IPS DF 4.7 (cell line): Measurements from ENCODE around the gene AGPAT3.

Experiments
- DNase-seq: peaks from one replicate; pipeline ENCODE4 v3.0.0-alpha.2; 2013; ENCODE audit warnings: low spot score; ENCODE audit errors: extremely low read depth

Gene AGPAT3

GRCh38 chr21:43954042-43954441 is 89.0 kb downstream of the AGPAT3 start:
- no peak for DNase-seq

DNA sequence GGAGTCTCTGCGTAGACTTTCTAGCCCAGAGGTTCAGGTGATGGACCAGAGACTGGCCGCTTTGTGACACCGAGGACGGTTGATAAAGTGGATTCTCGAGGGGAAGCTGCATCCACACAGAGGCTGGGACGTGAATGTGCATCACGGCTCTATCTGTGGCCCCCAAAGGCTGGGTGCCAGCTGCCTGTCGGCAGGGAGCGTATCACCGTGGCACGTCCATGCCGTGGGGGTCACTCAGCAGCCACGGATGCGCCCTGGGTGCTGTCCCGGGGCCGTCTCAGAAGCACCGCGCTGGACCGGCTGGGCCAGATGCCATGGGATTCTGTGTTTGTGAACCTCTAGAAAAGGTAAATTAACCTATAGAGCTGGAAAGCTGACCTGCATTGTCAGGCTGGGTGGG is 89.9 kb downstream of the AGPAT3 start:
- no peak for DNase-seq

DNA sequence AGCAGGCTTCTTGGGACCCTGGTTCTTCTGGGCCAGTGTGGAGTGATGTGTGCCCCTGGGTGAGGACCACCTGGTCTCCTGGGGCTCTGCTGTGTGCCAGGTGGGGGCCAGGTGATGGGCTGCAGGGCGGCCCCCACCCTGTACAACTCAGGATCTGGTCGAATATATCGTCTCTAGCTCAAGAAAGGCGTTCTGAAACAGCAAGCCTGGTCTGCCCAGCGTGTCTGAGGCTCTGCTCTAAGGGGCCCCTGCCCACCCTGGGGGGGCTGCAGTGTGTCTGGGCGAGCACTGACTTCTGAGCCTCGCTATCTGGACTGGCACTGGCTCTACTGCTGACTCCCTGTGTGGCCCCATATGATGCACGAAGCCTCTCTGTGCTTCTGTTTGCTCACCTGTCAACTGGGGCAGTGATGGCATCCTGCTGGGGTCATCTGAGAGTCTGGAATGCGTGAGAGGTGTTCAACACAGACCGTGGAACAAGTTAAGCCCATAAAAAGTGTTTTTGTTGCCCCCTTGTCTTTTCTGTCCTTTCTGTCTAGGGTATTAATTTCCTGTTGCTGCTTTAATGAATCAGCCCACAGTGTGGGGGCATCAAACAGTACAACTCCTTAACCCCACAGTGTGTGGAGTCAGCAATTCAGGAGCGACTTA is 91.1 kb downstream of the AGPAT3 start:
- no peak for DNase-seq

GRCh38 chr21:43956670-43957035 is 91.6 kb downstream of the AGPAT3 start:
- no peak for DNase-seq

DNA sequence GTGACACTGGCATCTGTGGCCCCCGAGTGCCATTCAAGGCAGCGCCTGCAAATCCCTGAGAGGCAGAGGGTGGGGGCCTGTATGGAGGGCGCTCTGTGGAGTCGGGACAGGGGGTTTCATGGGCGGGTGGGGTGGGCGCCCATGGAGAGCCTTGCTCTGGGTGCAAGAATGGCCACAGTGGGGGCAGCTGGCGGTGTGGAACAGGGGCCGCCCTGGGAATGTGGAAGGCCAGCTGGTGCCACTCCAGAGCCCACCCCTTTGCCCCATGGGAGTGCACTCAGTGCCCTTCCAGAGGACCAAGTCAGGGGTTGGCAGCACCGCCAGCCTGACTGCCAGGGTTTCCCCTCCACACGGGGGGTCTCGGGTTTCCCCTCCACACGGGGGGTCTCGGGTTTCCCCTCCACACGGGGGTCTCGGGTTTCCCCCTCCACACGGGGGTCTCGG is 92.1 kb downstream of the AGPAT3 start:
- no peak for DNase-seq

DNA sequence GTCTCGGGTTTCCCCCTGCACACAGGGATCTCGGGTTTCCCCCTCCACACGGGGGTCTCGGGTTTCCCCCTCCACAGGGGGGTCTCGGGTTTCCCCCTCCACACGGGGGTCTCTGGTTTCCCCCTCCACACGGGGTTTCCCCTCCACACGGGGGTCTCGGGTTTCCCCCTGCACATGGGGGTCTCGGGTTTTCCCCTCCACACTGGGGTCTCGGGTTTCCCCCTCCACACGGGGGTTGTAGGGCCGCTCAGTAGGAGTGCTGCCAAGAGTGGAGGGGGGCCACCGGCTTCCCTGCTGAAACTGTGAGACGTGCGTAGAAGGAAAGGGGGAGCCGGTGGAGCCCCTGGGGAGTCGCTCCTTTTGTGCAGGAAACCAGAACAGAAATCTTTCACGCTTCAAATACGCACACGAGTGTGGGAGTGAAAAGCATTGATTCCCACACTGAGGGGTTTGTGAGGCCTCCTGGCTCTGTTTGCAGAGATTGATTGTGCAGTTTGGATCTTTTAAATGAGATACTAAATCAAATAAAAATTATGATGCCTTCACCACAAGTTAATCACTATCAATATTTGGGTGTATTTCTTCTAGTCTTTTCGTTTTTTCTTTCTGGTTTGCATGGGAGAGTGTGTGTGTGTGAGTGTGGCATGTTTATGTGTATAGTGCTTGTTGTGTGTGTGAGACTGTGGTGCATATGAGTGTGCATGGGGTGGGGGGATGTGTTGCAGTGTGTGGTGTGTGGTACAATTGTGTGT is 92.8 kb downstream of the AGPAT3 start:
- DNase-seq = no peak

GRCh38 chr21:43958364-43959158 is 93.5 kb downstream of the AGPAT3 start:
- DNase-seq = no peak

DNA sequence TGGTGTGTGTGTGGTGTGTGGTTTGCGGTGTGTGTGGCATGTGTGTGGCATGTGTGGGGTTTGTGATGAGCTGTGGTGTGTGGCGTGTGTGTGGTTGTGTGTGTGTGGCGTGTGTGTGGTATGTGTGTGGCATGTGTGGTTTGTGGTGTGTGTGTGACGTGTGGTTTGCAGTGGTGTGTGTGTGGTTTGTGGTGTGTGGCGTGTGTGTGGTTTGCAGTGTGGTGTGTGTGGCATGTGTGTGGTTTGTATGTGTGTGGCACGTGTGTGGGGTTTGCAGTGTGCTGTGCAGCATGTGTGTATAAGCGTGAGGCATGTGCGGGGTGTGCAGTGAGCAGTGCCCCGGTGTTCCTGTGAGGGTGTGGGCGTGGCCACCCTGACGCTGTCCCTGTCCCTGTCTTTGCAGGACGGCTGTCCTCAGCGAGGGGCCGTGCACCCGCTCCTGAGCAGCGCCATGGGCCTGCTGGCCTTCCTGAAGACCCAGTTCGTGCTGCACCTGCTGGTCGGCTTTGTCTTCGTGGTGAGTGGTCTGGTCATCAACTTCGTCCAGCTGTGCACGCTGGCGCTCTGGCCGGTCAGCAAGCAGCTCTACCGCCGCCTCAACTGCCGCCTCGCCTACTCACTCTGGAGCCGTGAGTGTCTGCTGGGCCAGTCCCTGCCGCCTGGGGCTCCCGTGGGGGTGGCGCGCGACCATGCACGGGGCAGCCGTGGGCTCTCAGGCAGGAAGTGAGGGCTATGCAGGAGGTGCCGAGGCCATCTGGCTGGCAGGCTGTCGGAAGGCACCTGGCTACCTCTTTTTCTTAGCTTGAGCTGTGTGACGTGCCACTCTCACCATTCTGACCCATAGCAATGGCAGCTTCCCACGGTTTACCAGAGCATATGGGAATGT is 94.5 kb downstream of the AGPAT3 start:
- DNase-seq = no peak

- no peak for DNase-seq
Measured at GRCh38 chr21:43961382-43961909, 96.4 kb downstream of the AGPAT3 start.

- no peak for DNase-seq
Measured at GRCh38 chr21:43965911-43966585, 101.0 kb downstream of the AGPAT3 start.

DNA sequence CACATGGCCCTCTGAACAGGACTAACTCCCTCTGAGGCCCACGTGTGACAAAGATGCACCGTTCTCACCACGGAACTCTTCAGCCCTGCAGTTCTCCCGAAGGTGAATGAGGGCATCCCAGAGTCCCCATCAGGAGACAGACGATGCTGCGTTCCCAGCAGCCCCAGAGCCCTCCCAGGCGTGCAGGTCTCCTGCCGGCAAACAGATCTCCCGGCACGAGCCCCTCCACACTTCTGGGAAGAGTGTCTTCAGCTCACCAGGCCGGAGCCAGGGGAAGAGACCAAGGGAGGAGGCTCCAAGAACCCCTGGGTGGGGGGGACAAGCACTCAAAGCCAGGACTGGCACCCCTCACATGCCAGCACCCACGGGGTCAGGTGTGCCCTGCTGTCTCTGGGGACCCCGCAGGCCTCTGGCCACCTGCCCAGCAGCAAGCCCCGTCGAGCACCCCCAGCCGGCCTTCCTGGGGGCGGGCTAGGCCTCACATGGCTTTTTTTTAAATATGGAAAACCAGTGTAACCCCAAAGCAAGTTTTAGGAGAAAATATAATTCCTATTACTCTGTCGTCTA is 102.0 kb downstream of the AGPAT3 start:
- no peak for DNase-seq

DNA sequence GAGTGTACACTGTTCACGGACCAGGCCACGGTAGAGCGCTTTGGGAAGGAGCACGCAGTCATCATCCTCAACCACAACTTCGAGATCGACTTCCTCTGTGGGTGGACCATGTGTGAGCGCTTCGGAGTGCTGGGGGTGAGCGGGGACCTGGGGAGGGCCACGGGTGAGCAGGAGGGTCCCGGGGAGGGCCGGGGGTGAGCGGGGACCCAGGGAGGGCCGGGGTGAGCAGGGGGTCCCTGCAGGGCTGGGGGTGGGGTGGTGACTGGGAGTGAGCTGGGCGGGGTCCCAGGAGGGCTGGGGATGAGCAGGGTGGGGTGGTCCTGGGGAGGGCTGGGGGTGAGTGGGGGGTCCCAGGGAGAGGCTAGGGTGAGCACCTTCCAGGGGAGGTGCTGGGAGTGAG is 103.0 kb downstream of the AGPAT3 start:
- no peak for DNase-seq

GRCh38 chr21:43968410-43969114 is 103.5 kb downstream of the AGPAT3 start:
- DNase-seq = no peak

- no peak for DNase-seq
Measured at GRCh38 chr21:43969115-43969444, 104.1 kb downstream of the AGPAT3 start.

- no peak for DNase-seq
Measured at GRCh38 chr21:43970551-43970950, 105.5 kb downstream of the AGPAT3 start.

GRCh38 chr21:43971201-43971991 is 106.4 kb downstream of the AGPAT3 start:
- no peak for DNase-seq

DNA sequence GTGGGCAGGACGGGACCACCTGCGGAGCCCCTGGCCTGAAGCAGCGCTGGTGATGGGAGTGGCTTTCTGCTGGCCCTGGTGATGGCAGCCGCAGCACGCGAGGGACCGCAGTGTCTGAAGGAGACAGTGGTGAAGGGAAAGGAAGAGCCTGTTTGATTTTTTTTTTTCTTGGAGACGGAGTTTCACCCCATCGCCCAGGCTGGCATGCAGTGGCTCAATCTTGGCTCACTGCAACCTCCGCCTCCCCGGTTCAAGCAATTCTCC is 106.9 kb downstream of the AGPAT3 start:
- DNase-seq = no peak

DNA sequence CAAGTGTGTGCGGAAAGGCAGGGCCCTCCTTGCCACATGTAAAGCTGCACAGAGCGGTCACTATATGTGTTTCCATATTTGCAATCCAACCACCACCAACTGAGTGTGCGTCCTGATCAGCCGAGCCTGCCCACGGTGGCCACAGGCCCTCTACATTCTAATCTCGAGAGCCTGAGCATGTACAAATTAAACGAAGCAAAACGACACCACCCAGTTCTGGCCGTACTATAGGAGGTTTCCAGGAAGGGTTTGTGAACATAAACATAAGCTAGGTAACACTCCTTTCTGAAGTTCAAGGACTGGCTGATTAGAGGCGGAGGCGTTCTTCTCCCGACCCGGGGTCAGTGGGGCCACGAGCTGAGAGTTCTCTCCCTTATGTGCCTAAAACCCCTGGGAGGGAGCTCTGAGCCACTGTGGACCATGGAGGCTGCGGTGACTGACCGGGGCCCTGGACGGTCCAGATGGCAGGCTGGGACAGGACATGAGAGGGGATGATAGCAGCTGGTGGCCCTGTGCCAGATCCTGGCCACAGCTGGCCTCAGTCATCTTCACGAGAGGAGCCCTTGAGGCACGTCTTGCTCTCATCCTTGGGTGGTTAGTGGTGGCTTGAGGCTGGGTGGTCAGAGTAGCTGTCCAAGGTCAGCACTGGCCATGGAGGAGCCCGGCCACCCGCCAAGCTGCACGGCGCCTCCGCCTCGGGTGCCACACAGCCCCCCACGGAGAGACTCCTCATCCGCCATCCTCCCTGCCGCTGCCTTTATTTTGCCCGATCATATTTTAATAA is 108.0 kb downstream of the AGPAT3 start:
- DNase-seq = no peak

- no peak for DNase-seq
Measured at GRCh38 chr21:43973634-43973955, 108.6 kb downstream of the AGPAT3 start.
